Testis (tissue), 3 donors: ENCODE results near the gene C19orf81. TPM values are rescaled to one million over a fixed set of nuclear protein-coding genes. Genes with fewer than 3 reads are reported as not detected.

Experiments used
- DNase-seq: peaks from one replicate; pipeline ENCODE4 v3.0.0-alpha.2; 2019
- H3K27ac ChIP-seq, 2 donors: fragments of 200-600 bp; sonication (generic); one replicate each; pipeline ENCODE4 v1.5.1; 2019
- H3K27me3 ChIP-seq: fragments of 200-600 bp; sonication (generic); one replicate; pipeline ENCODE4 v1.5.1; 2019
- H3K36me3 ChIP-seq: fragments of 200-600 bp; sonication (generic); one replicate; pipeline ENCODE4 v1.5.1; 2017; ENCODE audit warnings: low read depth; ENCODE audit errors: missing control alignments
- H3K4me1 ChIP-seq: fragments of 200-600 bp; sonication (generic); one replicate; pipeline ENCODE4 v1.5.1; 2019
- H3K4me3 ChIP-seq, 2 donors: fragments of 200-600 bp; sonication (generic); one replicate each; pipeline ENCODE4 v1.5.1; 2017 to 2019
- H3K9me3 ChIP-seq: fragments of 200-600 bp; sonication (generic); one replicate; pipeline ENCODE4 v1.5.1; 2017
- CTCF ChIP-seq, 3 experiments: fragments of 450-650 bp in 2 of 3; fragments of 200-600 bp in 1 of 3; sonication (generic) in 1 of 3; IDR thresholded peaks; one replicate each; pipeline ENCODE4 v1.5.1; 2016 to 2019; ENCODE audit warnings: antibody characterized with exemption in 3 of 3, mild to moderate bottlenecking in 2 of 3, moderate library complexity in 1 of 3
- POLR2A ChIP-seq: fragments of 450-650 bp; IDR thresholded peaks from one replicate; pipeline ENCODE4 v1.6.1; 2017; ENCODE audit warnings: antibody characterized with exemption, mild to moderate bottlenecking, moderate library complexity
- WGBS, 2 donors: methylation state at CpG; one replicate each; pipeline ENCODE4 v1.1.5; 2018; 5-methylcytosine and 5-hydroxymethylcytosine counted together
- intact Hi-C: fragments of 100-400 bp; cut with DNase I; formaldehyde crosslinking; loops from one replicate; pipeline ENCODE4 v1.15.1; 2023; ENCODE audit warnings: low total_unique reads
- polyA plus RNA-seq: library from polyadenylated mRNA; stranded (reverse); fragments of 350-450 nt; fragmentation: Illumina TruSeq; extraction: RNeasy Lipid Tissue Mini Kit (QIAGEN cat#74804); gene quantifications from one replicate; pipeline ENCODE4 v1.2.3, GENCODE V29; 2014; ENCODE audit warnings: low read depth, low replicate concordance; ENCODE audit not compliant: insufficient read depth
- total RNA-seq, 2 donors: library from RNA; depleted of rRNA; stranded (reverse); fragments of >200 nt; gene quantifications; one replicate each; pipeline ENCODE4 v1.2.3, GENCODE V29; 2016

The C19orf81 gene
- total and polyA plus RNA-seq, 3 donors from 2014 or later: 5.4 to 11.7 (median 10.2) TPM

- Histone ChIP-seq H3K9me3 (no peaks in the 10 kb centered on the region), H3K27me3 (no peaks in the 10 kb centered on the region), H3K36me3 (no peaks in the 10 kb centered on the region), H3K4me3 (no peak overlapping the region), H3K27ac (no peak overlapping the region), H3K4me1 (peaks cover 5% of the 10 kb centered on the region)
- intact Hi-C loops: no loop called here
- WGBS, 2 donors: 77 to 87% methylated on average over 10 of the region's 10 CpGs
- no peak for DNase-seq
- TF ChIP-seq CTCF (IDR thresholded peaks at IDR 0.05): no peak
Measured at GRCh38 chr19:50661023-50661422, 11.8 kb downstream of the C19orf81 start.

GRCh38 chr19:50661766-50662650 is 12.8 kb downstream of the C19orf81 start:
- intact Hi-C loops: no loop called here
- WGBS, 2 donors: 52 to 68% methylated on average over 27 to 47 of the region's 49 CpGs
- Histone ChIP-seq H3K27ac (no peak overlapping the region), H3K4me3 (no peak overlapping the region), H3K4me1 (peaks cover 5% of the 10 kb centered on the region), H3K36me3 (no peaks in the 10 kb centered on the region), H3K9me3 (no peaks in the 10 kb centered on the region), H3K27me3 (no peaks in the 10 kb centered on the region)
- DNase-seq: no peak
- TF ChIP-seq CTCF (IDR thresholded peaks at IDR 0.05) (no peak), POLR2A (no peak)

- H3K4me1 ChIP-seq: no peaks in the 10 kb centered on the region
Measured at GRCh38 chr19:50662651-50663481, 13.6 kb downstream of the C19orf81 start.

GRCh38 chr19:50663482-50663790 is 14.2 kb downstream of the C19orf81 start:
- DNase-seq: no peak
- no peak for TF ChIP-seq CTCF (IDR thresholded peaks at IDR 0.05)
- no peak for TF ChIP-seq POLR2A
- intact Hi-C loops: no loop called here
- Histone ChIP-seq H3K4me3 (no peak overlapping the region), H3K27me3 (no peaks in the 10 kb centered on the region), H3K27ac (no peak overlapping the region), H3K4me1 (no peaks in the 10 kb centered on the region), H3K36me3 (no peaks in the 10 kb centered on the region), H3K9me3 (no peaks in the 10 kb centered on the region)
- 96 to 100% methylated on average over 1 of the region's 1 CpG for WGBS, 2 donors

More at GRCh38 chr19:50662651-50663481, 13.6 kb downstream of the C19orf81 start:
- intact Hi-C loops: no loop called here
- Histone ChIP-seq H3K27me3 (no peaks in the 10 kb centered on the region), H3K4me3 (no peak overlapping the region), H3K27ac (no peak overlapping the region), H3K36me3 (no peaks in the 10 kb centered on the region), H3K9me3 (no peaks in the 10 kb centered on the region)
- TF ChIP-seq POLR2A (no peak), CTCF (IDR thresholded peaks at IDR 0.05) (no peak)
- WGBS, 2 donors: 59 to 60% methylated on average over 16 of the region's 16 CpGs
- no peak for DNase-seq
